Measurements from ENCODE around the gene OLFM2.

GRCh38 chr19:9849791-9850190 lies 86.5 kb downstream of the OLFM2 start:
- TF ChIP-seq, protein P1, sequence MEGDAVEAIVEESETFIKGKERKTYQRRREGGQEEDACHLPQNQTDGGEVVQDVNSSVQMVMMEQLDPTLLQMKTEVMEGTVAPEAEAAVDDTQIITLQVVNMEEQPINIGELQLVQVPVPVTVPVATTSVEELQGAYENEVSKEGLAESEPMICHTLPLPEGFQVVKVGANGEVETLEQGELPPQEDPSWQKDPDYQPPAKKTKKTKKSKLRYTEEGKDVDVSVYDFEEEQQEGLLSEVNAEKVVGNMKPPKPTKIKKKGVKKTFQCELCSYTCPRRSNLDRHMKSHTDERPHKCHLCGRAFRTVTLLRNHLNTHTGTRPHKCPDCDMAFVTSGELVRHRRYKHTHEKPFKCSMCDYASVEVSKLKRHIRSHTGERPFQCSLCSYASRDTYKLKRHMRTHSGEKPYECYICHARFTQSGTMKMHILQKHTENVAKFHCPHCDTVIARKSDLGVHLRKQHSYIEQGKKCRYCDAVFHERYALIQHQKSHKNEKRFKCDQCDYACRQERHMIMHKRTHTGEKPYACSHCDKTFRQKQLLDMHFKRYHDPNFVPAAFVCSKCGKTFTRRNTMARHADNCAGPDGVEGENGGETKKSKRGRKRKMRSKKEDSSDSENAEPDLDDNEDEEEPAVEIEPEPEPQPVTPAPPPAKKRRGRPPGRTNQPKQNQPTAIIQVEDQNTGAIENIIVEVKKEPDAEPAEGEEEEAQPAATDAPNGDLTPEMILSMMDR (IDR thresholded peaks at IDR 0.05; ENCODE audit: insufficient read depth, low read length) = no peak
- no peak for TF ChIP-seq POLR2AphosphoS5 (IDR thresholded peaks at IDR 0.05; ENCODE audit: low read depth)
- TF ChIP-seq, protein P2, sequence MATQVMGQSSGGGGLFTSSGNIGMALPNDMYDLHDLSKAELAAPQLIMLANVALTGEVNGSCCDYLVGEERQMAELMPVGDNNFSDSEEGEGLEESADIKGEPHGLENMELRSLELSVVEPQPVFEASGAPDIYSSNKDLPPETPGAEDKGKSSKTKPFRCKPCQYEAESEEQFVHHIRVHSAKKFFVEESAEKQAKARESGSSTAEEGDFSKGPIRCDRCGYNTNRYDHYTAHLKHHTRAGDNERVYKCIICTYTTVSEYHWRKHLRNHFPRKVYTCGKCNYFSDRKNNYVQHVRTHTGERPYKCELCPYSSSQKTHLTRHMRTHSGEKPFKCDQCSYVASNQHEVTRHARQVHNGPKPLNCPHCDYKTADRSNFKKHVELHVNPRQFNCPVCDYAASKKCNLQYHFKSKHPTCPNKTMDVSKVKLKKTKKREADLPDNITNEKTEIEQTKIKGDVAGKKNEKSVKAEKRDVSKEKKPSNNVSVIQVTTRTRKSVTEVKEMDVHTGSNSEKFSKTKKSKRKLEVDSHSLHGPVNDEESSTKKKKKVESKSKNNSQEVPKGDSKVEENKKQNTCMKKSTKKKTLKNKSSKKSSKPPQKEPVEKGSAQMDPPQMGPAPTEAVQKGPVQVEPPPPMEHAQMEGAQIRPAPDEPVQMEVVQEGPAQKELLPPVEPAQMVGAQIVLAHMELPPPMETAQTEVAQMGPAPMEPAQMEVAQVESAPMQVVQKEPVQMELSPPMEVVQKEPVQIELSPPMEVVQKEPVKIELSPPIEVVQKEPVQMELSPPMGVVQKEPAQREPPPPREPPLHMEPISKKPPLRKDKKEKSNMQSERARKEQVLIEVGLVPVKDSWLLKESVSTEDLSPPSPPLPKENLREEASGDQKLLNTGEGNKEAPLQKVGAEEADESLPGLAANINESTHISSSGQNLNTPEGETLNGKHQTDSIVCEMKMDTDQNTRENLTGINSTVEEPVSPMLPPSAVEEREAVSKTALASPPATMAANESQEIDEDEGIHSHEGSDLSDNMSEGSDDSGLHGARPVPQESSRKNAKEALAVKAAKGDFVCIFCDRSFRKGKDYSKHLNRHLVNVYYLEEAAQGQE (IDR thresholded peaks at IDR 0.05; ENCODE audit: insufficient replicate concordance, low read depth) = no peak
